SKM-1 treated with dmso at 0.1 percent for 144 hours (cell line): ENCODE measurements around the gene FN3KRP.
"Not testable (repeated sequence)": the region's sequence is repeated elsewhere in the genome, so short reads cannot be mapped to it uniquely, and the experiment has no call there.

Source experiments
- DNase-seq: peaks from one replicate; lab custom pipeline; 2025; ENCODE audit not compliant: unreplicated experiment; lab: John Stamatoyannopoulos, UW

The FN3KRP gene

DNA sequence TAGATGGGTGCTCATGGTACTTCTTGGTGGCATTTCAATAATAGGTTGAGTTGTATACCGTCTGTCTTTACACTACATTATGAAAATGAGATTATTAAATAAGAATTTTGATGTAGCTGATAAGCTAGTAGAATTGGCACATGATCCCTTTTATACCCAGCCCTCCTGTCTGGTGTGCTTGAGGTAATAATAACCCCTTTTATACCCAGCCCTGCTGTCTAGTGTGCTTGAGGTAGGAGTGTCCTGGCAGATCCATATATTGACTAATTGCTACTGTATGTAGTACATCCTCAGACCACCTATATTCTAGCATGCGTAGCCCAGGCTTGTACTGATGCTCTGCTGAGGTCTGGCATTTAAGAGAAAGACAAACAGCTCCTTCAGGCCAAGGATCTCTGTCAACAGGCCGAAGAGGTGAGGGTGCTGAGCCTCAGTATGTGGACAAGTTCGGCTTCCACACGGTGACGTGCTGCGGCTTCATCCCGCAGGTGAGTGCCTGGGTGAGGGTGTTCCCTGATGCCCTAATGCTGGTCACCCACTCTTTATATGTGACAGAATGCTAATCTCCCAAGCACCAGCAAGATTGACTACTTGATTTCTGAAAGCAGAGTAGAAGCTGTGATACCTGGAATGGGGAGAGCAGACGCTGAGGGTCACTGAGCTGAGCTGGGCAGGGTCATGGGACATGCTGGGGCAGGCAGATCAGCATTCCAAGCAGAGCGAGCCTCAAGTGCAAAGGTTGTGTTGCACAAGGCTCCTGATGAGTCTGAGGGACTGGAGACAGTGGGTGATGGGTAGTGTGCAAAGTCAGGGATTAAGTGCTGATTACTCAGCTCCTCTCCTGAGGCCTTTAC, 24.6 kb downstream of the FN3KRP start:
- no peak for DNase-seq

DNA sequence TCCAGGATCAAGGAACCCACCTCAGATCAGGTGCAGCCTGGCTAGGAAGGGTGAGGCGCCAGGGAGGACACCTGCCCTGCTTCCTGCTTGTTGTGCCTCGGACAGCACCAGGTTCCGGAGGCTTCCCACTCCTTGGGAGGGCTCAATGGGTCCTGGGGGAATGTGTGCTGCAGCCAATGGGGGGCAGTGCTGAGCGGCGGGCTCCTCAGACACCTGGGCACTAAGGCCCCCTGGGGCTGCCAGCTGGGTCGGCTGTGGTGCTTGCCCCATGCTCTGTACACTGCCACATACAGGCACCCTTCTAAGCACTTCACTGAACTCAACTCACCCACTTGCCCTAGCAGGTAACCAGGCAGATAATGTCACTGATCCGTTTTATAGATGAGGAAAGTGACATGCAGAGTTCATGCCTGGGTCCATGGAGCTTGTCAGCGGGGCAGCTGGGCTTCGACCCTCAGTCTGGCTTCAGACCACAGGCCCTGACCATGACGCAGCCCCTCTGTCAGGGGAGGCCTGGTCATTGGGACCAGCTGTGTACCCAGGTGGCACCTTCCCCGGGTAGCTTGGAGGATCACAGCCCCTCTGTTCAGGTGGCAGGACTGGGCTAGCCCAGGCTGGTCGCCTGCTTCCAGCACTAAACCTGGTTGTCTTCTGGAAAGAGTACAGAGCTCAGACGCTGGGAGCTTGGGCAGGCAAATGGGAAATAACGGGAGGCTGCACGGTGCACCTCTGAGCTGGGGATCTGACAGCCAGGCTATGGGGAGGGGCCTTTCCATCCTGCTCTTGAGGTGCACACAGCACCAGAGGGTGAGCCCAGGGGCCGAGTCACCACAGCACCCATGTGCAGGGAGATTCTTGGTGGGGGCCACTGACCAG, 27.1 kb downstream of the FN3KRP start:
- no peak for DNase-seq

DNA sequence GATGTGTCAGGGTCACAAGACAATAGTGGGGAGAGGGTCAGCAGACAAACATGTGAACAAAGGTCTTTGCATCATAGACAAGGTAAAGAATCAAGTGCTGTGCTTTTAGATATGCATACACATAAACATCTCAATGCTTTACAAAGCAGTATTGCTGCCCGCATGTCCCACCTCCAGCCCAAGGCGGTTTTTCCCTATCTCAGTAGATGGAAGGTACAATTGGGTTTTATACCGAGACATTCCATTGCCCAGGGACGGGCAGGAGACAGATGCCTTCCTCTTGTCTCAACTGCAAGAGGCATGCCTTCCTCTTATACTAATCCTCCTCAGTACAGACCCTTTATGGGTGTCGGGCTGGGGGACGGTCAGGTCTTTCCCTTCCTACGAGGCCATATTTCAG, 28.2 kb downstream of the FN3KRP start:
- DNase-seq, result not testable (repeated sequence)

DNA sequence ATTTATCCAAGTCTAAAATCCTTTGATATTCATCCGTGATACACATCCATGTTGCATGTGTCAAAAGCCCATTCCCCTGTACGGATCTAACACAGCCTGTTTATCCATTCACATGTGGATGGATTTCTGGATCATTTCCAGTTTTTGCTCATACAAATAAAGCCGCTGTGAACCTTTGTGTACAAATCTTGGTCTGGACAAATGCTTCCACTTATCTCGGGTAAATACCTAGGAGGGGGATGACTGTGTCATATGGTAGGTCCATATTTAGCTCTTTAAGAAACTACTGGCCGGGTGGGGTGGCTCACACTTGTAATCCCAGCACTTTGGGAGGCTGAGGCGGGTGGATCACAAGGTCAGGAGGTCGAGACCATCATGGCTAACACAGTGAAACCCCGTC, 29.0 kb downstream of the FN3KRP start:
- no peak for DNase-seq

DNA sequence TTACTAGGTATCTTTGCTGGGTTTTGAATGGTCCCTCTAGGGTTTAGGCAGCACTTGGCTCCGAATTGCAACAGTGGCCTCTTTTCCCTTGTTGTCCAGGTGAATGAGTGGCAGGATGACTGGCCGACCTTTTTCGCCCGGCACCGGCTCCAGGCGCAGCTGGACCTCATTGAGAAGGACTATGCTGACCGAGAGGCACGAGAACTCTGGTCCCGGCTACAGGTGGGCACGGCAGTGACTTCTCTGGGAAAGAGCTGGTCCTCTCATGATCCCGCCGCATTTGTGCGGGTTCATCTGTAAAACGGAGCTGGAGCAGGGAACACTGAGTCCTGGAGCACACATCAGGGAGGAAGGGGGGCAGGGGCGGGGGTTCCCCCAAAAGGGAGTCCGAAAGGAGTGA, 32.2 kb downstream of the FN3KRP start:
- DNase-seq, result no peak

DNA sequence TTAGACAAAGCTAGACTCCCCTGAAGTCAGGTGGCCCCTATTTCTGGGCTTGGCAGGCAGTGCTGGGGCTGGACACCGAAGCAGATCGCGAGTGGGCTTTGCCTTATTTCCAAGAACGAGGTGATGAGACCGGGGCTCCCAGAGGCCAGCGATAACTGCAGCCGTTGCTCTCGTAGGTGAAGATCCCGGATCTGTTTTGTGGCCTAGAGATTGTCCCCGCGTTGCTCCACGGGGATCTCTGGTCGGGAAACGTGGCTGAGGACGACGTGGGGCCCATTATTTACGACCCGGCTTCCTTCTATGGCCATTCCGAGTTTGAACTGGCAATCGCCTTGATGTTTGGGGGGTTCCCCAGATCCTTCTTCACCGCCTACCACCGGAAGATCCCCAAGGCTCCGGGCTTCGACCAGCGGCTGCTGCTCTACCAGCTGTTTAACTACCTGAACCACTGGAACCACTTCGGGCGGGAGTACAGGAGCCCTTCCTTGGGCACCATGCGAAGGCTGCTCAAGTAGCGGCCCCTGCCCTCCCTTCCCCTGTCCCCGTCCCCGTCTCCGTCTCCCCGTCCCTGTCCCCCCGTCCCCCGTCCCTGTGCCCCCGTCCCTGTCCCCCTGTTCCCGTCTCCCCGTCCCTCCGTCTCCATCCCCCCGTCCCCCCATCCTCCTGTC, 33.9 kb downstream of the FN3KRP start:
- DNase-seq, result no peak

DNA sequence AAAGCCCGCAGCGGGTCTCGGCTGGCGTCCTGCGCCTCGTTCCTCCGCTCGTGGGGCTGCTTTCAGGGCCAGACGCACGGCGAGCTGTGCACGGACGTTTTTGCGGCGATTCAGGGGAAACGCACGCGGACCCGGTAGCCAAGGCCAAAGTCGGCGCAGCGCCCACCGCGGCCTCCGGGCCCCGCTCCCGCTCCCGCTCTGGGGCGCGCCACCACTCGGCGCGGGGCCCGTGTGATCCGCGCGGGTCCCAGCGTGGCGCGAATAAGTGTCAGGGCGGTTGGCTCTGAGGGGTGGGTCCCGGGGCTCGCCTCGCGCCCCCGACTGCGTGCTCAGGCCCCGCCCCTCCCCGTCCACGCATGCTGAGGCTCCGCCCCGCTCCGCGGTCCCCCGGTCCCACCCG, 34.7 kb downstream of the FN3KRP start:
- no peak for DNase-seq

DNA sequence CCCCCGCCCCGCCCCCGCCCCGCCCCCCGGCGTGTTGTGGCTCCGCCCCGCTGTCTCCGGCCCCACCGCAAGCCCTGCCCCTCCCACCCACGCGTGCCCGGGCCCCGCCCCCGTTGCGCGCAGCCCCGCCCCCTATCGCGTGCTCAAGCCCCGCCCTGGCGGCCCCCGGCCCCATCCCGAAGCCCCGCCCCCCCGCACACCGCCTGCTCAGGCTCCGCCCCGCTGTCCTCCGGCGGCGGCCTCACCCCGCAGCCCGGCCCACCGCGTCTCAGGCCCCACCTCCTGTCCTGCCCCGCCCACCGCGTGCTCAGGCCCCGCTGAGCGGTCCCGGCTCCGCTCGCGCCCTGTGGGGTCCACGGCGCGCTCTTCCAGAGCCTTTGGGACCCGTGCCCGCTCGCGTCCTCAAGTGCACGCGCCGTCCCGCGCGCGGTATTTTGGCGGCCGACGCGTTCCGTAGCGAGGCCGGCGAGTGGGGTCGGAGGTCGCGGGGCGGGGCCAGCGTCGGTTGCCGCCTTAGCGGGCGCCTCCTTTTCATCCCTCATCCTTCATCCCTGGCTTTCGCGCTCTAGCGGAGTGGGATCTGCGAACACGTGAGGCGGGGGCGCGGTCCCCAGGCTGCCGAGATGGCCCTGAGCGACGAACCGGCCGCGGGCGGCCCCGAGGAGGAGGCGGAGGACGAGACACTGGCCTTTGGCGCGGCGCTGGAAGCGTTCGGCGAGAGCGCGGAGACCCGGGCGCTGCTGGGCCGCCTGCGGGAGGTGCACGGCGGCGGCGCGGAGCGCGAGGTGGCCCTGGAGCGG, 35.3 kb downstream of the FN3KRP start, which contains the start of gene TBCD:
Gene TBCD (plus strand): TSS at position 495 of the 800 bp plus-strand sequence. CDS start 129 bp downstream, at position 624.
- DNase-seq, result peak; percentile 82

DNA sequence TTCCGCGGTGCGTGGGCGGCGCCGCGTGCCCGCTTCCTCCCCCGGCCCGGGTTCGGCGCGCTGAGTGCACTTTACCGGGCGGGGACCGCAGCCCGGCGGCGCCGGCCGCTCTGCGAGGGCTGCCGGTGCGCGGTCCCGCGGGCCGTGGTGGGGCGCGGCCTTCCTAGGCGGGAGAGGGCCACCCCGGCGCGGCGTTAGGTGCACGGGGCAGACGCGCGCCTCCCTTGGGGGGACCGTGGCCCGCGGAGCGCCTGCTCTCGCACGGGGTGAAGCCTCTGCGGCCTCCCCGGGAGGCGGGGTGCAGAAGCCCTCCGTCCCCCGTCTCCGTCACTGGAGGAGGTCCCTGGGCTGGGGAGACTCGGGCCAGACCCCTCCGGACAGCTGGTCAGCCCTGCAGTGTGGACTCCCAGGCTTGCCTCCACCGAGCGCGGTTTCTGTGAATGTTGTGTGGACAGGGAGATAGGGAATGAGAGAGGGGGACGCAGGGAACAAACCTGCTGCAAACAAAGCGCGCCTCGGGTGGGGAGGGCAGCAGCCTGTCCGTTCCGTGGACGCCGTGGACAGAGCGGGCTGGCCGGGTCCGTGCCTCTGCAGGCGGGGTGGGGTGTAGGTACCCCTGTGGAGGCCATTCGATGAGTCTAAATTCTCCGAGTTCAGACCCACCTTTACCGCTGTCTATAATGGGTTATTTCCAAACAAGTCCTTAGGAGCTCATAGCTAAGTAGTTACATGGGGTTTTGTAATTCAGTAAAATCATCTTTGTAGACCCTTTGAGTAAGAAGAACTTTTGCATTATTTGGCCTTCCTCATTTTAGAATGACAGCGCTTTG, 36.1 kb downstream of the FN3KRP start:
- DNase-seq, result no peak

DNA sequence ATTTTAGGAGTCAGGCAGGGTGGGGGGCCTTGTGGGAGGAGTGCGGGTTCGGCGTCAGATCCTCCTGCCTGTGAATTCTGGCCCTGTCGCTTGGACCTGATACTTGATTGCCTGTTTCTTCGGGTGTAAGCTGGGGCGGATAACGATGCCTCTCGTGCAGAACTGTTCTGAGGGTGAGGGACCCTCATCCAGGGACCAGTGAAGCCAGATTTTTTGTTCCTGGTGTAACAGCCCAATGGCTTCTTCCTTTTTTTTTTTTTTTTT, 36.6 kb downstream of the FN3KRP start:
- no peak for DNase-seq

DNA sequence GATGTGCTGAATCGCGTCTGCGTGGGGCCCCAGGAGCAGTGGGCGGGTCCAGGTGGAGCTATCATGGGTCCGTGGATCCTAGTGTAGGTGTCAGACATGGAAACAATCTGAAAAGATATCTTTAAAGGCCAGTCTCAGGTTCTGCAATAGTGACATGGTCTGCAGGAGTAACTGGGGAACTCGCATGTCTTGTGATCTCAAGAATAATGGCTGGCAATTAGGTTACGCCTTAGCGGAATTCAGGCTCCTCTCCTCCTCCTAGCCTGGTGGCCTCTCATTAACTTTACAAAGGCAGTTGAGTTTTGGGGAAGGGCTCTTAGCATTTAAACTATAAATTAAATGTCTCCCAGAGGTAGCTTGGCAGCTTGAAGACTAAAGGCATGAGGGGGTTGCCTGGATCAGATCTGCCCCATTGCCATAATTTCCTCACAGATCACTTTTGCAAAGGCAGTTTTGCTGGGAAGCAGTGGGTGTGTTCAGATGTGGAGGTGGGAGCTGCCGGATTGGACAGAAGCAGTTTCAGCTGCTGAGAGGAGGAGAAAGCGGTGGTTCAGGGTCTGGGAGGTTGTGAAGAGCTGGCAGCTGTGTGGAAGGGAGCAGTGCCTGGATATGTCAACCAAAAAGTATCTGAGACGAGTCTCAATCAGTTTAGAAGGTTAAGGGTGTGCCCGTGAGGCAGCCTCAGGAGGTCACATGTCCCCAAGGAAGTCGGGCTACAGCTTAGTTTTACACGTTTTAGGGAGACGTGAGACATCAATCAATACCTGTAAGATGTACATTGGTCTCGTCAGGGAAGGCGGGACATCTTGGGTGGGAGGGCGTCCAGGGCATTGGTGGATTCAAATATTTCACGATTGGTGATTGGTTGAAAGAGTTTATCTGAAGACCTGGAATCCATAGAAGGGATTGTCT, 38.0 kb downstream of the FN3KRP start:
- DNase-seq, result no peak

DNA sequence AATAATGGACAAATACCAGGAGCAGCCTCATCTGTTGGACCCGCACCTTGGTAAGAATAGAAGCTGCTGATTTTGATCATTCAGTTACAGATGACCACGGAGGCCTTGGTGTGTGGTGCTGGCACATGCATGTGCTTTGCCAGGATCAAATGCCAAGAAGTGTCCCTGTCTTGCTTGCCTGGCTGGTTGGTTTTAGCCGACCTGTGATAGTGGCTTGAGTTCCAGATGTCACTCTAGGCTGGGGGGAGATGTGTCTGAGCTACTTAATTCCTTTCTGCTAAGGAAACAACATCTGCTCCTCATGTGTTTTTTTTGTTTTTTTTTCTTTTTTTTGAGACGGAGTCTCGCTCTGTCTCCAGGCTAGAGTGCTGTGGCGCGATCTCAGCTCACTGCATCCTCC, 39.7 kb downstream of the FN3KRP start:
- DNase-seq, result no peak

DNA sequence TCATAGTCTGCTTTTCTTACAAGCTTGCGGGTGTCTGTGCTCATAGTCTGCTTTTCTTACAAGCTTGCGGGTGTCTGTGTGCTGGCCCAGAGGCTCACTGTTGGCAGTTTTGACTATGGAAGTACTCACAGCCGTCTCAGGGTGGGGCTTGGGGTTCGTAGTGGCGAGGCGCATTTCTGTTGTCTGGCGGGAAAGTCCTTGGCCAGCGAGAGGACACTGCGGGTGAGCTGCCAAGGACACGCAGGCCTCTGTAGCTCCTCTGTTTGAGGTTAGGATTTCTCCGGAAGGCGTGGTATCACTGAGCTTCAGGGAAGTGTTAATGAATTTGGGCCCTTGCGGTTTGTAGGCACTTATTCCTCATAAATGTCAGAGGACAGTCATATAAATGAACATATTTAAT, 48.9 kb downstream of the FN3KRP start:
- no peak for DNase-seq

DNA sequence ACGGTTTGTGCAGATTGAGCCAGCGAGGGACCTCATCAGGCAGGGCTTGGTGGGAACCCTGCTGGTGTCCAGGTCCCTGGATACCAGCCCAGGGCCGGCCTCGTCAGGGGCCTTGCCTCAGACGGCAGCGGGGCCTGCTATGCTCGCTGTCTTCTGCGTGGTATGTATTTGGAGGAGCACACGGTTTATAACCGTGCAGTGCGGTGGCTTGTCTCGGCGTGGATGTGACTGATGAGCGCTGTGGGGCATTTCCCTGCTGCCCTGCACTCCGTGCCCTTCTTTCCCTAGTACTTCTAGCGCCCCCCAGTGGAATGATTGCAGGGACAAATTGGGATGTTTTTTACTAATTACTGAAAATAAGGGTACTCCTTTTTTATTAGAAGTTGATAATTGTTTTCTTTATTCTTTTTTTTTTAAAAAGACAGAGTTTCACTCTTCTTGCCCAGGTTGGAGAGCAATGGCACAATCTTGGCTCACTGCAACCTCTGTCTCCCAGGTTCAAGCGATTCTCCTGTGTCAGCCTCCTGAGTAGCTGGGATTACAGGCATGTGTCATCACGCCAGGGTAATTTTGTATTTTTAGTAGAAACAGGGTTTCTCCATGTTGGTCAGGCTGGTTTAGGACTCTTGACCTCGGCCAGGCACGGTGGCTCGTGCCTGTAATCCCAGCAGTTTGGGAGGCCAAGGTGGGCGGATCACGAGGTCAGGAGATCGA, 50.7 kb downstream of the FN3KRP start:
- no peak for DNase-seq

DNA sequence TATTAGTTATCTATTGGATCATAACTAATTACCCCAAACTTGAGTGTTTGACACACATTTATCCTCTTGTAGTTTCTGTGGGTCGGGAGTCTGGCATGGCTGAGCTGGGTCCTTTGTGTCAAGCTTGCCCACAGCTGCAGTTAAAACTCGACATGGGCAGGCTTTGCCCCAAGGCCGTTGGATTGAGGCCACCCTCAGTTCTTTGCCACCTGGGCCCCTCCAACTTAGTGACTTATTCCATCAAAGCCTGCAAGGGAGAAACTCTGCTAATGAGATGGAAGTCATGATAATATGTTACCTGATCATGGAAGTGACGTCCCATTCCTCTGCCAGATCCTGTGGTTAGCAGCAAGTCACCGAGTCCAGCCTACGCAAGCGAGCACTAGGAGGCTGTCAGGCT, 52.5 kb downstream of the FN3KRP start:
- no peak for DNase-seq

DNA sequence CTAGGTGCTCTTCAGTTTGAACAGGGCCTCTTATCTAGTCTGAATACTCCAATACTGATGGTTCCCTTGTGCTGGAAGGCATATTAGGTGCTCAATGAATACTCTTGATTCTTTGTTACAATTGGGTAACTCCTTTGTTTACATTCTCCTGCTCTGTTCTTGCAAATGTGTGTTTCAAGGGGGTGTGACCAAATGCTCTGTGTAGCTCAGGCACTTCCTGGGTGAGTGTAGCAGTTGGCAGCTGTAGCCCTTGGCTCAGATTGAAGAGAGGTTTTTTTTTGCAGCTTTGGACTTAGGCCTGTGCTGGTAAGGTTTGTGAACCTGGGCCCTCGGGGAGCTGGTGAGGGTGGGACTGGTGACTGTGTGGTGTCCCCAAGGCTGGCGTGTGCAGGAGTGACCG, 55.5 kb downstream of the FN3KRP start:
- no peak for DNase-seq

DNA sequence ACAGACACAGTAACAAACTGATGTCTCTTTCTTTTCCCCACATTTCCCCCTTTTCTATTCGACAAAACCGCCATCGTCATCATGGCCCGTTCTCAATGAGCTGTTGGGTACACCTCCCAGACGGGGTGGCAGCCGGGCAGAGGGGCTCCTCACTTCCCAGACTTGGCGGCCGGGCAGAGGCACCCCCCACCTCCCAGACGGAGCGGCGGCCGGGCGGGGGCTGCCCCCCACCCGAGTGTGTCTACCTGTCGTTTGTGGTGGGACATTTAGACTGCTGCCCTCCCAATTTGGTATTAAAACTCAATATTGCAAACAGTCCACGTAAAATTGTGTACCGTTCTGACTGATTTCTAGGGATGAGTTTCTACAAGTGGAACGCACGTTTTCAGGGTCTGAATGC, 58.0 kb downstream of the FN3KRP start:
- DNase-seq, result not testable (repeated sequence)
